H1 (cell line): ENCODE measurements around the gene GPC3. TPM values are rescaled to one million over a fixed set of nuclear protein-coding genes. Genes with fewer than 3 reads are reported as not detected.

Experiments
- CTCF ChIA-PET: fragments of 300-600 bp; sonication (Branson Sonifier 250); formaldehyde crosslinking; loops from one replicate; lab custom pipeline; 2021; ENCODE audit not compliant: partially characterized antibody; lab: Charles Lee
- POLR2A ChIA-PET: fragments of 300-600 bp; sonication (Branson Sonifier 250); formaldehyde crosslinking; loops from one replicate; lab custom pipeline; 2021; ENCODE audit warnings: inconsistent platforms; ENCODE audit not compliant: partially characterized antibody; lab: Charles Lee
- DNase-seq, 2 experiments: peaks; one replicate each; pipeline versions ENCODE4 v3.0.0 to v3.0.0-alpha.2; 2010 to 2022; ENCODE audit warnings: low spot score in 2 of 2, low read depth in 1 of 2, mixed read lengths in 1 of 2
- FAIRE-seq: peaks from 2 replicates; lab custom pipeline; 2011; peaks lifted over from hg19 to GRCh38; lab: Jason Lieb, UNC
- H2AFZ ChIP-seq: 2 replicates; pipeline ENCODE4 v1.8.1; 2012; ENCODE audit warnings: low read length, inconsistent platforms
- H2AK5ac ChIP-seq: 2 replicates; pipeline ENCODE4 v1.6.1; 2013; ENCODE audit warnings: low read depth, low read length
- H2BK120ac ChIP-seq: replicated peaks from 2 replicates; pipeline ENCODE3; 2013; ENCODE audit warnings: low read depth, low read length, inconsistent platforms
- H2BK12ac ChIP-seq: 2 replicates; pipeline ENCODE4 v1.6.1; 2013; ENCODE audit warnings: low read depth, low read length
- H2BK15ac ChIP-seq: 2 replicates; pipeline ENCODE4 v1.6.1; 2013; ENCODE audit warnings: low read length
- H2BK20ac ChIP-seq: 2 replicates; pipeline ENCODE4 v1.6.1; 2013; ENCODE audit warnings: low read length
- H2BK5ac ChIP-seq: 2 replicates; pipeline ENCODE4 v1.6.1; 2013; ENCODE audit warnings: low read depth, low read length
- H3K14ac ChIP-seq: 2 replicates; pipeline ENCODE4 v1.6.1; 2013; ENCODE audit warnings: inconsistent platforms; ENCODE audit not compliant: insufficient read length
- H3K18ac ChIP-seq: 2 replicates; pipeline ENCODE4 v1.6.1; 2013; ENCODE audit warnings: low read length; ENCODE audit errors: extremely low read depth
- H3K23ac ChIP-seq: 2 replicates; pipeline ENCODE4 v1.6.1; 2013; ENCODE audit warnings: inconsistent platforms; ENCODE audit not compliant: insufficient read length
- H3K23me2 ChIP-seq: 2 replicates; pipeline ENCODE4 v1.6.1; 2013; ENCODE audit warnings: low read depth, low read length
- H3K27ac ChIP-seq: 2 replicates; pipeline ENCODE4 v1.6.1; 2011; ENCODE audit warnings: low read depth, low read length, inconsistent platforms
- H3K27me3 ChIP-seq, 4 experiments: replicated peaks in 1 of 4; 1 replicate in 1 of 4; 2 replicates in 3 of 4; pipeline versions ENCODE4 v1.6.1 to v1.8.1; 2011 to 2013; ENCODE audit warnings: low read length in 3 of 4, mild to moderate bottlenecking in 3 of 4, inconsistent platforms in 2 of 4, mixed read lengths in 2 of 4, moderate library complexity in 1 of 4; ENCODE audit not compliant: control insufficient read depth in 3 of 4, insufficient read depth in 3 of 4; ENCODE audit errors: extremely low read depth in 1 of 4
- H3K36me3 ChIP-seq, 4 experiments: 2 replicates each; pipeline versions ENCODE4 v1.6.1 to v1.8.1; 2011 to 2013; ENCODE audit warnings: mild to moderate bottlenecking in 4 of 4, low read length in 3 of 4, moderate library complexity in 2 of 4, control low read depth in 1 of 4, inconsistent platforms in 1 of 4; ENCODE audit not compliant: insufficient read depth in 4 of 4, control insufficient read depth in 2 of 4
- H3K4ac ChIP-seq: replicated peaks from 2 replicates; pipeline ENCODE3; 2013; ENCODE audit warnings: low read length, low read depth, mixed read lengths, inconsistent platforms; ENCODE audit not compliant: insufficient read length
- H3K4me1 ChIP-seq, 4 experiments: replicated peaks in 1 of 4; 1 replicate in 1 of 4; 2 replicates in 3 of 4; pipeline versions ENCODE4 v1.6.1 to v1.8.1; 2011 to 2013; ENCODE audit warnings: low read length in 3 of 4, inconsistent platforms in 2 of 4, mixed read lengths in 1 of 4; ENCODE audit not compliant: insufficient read depth in 4 of 4, control insufficient read depth in 3 of 4
- H3K4me2 ChIP-seq, 2 experiments: 2 replicates each; pipeline versions ENCODE4 v1.6.1 to v1.8.1; 2011 to 2013; ENCODE audit warnings: low read depth in 2 of 2, low read length in 2 of 2, control low read depth in 1 of 2, inconsistent platforms in 1 of 2, mild to moderate bottlenecking in 1 of 2; ENCODE audit not compliant: insufficient read depth in 1 of 2
- H3K4me3 ChIP-seq, 4 experiments: fragments of 200-600, 300-600 bp in 1 of 4; sonication (generic), shearing (Covaris generic), sonication (Bioruptor Twin) in 1 of 4; 2 replicates each; pipeline versions ENCODE4 v1.5.1 to v1.8.1; 2011 to 2016; ENCODE audit warnings: low read length in 4 of 4, low read depth in 3 of 4, control low read depth in 2 of 4, inconsistent platforms in 2 of 4, mild to moderate bottlenecking in 2 of 4, mixed read lengths in 1 of 4, moderate library complexity in 1 of 4; ENCODE audit not compliant: insufficient read depth in 2 of 4; ENCODE audit errors: extremely low read depth in 1 of 4
- H3K56ac ChIP-seq: replicated peaks from 2 replicates; pipeline ENCODE3; 2013; ENCODE audit warnings: low read depth, mild to moderate bottlenecking, mixed read lengths, low read length, inconsistent platforms; ENCODE audit not compliant: insufficient read length
- H3K79me1 ChIP-seq: 2 replicates; pipeline ENCODE4 v1.6.1; 2013; ENCODE audit warnings: low read depth, low read length, control low read depth
- H3K79me2 ChIP-seq, 2 experiments: 2 replicates each; pipeline versions ENCODE4 v1.6.1 to v1.8.1; 2012 to 2013; ENCODE audit warnings: low read length in 2 of 2, mild to moderate bottlenecking in 2 of 2, inconsistent platforms in 1 of 2; ENCODE audit not compliant: insufficient read depth in 2 of 2, control insufficient read depth in 1 of 2
- H3K9ac ChIP-seq, 4 experiments: replicated peaks in 1 of 4; 1 replicate in 1 of 4; 2 replicates in 3 of 4; pipeline versions ENCODE4 v1.6.1 to v1.8.1; 2011 to 2013; ENCODE audit warnings: low read depth in 3 of 4, low read length in 3 of 4, control low read depth in 2 of 4, mild to moderate bottlenecking in 2 of 4, moderate library complexity in 2 of 4, inconsistent platforms in 1 of 4; ENCODE audit errors: extremely low read depth in 1 of 4
- H3K9me3 ChIP-seq, 2 experiments: 2 replicates each; pipeline versions ENCODE4 v1.6.1 to v1.8.1; 2012 to 2013; ENCODE audit warnings: mild to moderate bottlenecking in 2 of 2, moderate library complexity in 2 of 2, control low read depth in 1 of 2, inconsistent platforms in 1 of 2, low read depth in 1 of 2, low read length in 1 of 2, mixed read lengths in 1 of 2; ENCODE audit not compliant: insufficient read depth in 2 of 2
- H4K20me1 ChIP-seq, 2 experiments: replicated peaks in 1 of 2; 2 replicates each; pipeline versions ENCODE3 to v1.8.1; 2011 to 2013; ENCODE audit warnings: inconsistent platforms in 2 of 2, low read length in 2 of 2, mild to moderate bottlenecking in 1 of 2; ENCODE audit not compliant: insufficient read depth in 2 of 2, control insufficient read depth in 1 of 2
- H4K5ac ChIP-seq: 2 replicates; pipeline ENCODE4 v1.6.1; 2013; ENCODE audit warnings: low read length, low read depth, mixed read lengths, inconsistent platforms; ENCODE audit not compliant: insufficient read length
- H4K8ac ChIP-seq: 2 replicates; pipeline ENCODE4 v1.8.0; 2013; ENCODE audit warnings: mild to moderate bottlenecking, moderate library complexity, low read length, inconsistent platforms; ENCODE audit not compliant: insufficient read depth; ENCODE audit errors: extremely low read depth
- H4K91ac ChIP-seq: replicated peaks from 2 replicates; pipeline ENCODE3; 2013; ENCODE audit warnings: low read length, mixed read lengths, inconsistent platforms; ENCODE audit not compliant: insufficient read length
- CBX8 ChIP-seq: fragments of 300-800, 300-1000 bp; sonication (generic); IDR thresholded peaks from 2 replicates; pipeline ENCODE4 v1.7.1; 2016; ENCODE audit warnings: low read depth, low read length, borderline replicate concordance
- CHD2 ChIP-seq: IDR thresholded peaks from 2 replicates; pipeline ENCODE4 v1.6.1; 2012; ENCODE audit warnings: low read length, improper control_type of control experiment
- RBBP5 ChIP-seq: IDR thresholded peaks from 2 replicates; pipeline ENCODE4 v1.7.1; 2012; ENCODE audit warnings: low read depth, mild to moderate bottlenecking, inconsistent platforms, low read length, moderate library complexity, borderline replicate concordance
- RFX5 ChIP-seq: IDR thresholded peaks from 2 replicates; pipeline ENCODE4 v1.6.1; 2011; ENCODE audit warnings: low read depth, low read length, improper control_type of control experiment, borderline replicate concordance
- WGBS, 2 experiments: shearing (Covaris generic) in 1 of 2; methylation state at CpG; one replicate each; pipeline versions ENCODE4 v1.1.6 to v1.1.7; 2013 to 2015; ENCODE audit warnings: low lambda C conversion rate in 2 of 2, mixed read lengths in 2 of 2, inconsistent platforms in 1 of 2, low coverage in 1 of 2, missing lambda C conversion rate in 1 of 2; ENCODE audit not compliant: insufficient replicate concordance in 2 of 2, insufficient coverage in 1 of 2, insufficient read length in 1 of 2; ENCODE audit errors: extremely low coverage in 1 of 2, missing lambda C conversion rate in 1 of 2; 5-methylcytosine and 5-hydroxymethylcytosine counted together
- polyA plus RNA-seq, 7 experiments: library from polyadenylated mRNA; depleted of rRNA in 3 of 7; stranded (reverse) in 5 of 7; unstranded in 2 of 7; fragments of >200 nt in 5 of 7; fragments of 200-250 nt in 2 of 7; gene quantifications; 1 replicate in 5 of 7; 2 replicates in 1 of 7; 4 replicates in 1 of 7; pipeline versions ENCODE4 v1.2.1 to v1.2.3, GENCODE V29; 2011 to 2013; ENCODE audit warnings: missing spikeins in 2 of 7, mixed read lengths in 2 of 7
- total RNA-seq: library from RNA; stranded (reverse); fragmentation: NEBNext Ultra II Directional; extraction: Animal tissue kit (Norgen Biotek cat#: 25700); gene quantifications from 2 replicates; pipeline ENCODE4 v1.2.1, GENCODE V29; 2021
- TF ChIP-seq, protein P1 (sequence below): IDR thresholded peaks from 2 replicates; pipeline ENCODE4 v1.6.1; 2012; ENCODE audit warnings: low read length, inconsistent platforms

GPC3 gene
- total and polyA plus RNA-seq, 2 of the 8 experiments (the other 6 are each of a cell fraction or from before 2014, with no cell fraction given) = 64.8 to 71.9 TPM

DNA sequence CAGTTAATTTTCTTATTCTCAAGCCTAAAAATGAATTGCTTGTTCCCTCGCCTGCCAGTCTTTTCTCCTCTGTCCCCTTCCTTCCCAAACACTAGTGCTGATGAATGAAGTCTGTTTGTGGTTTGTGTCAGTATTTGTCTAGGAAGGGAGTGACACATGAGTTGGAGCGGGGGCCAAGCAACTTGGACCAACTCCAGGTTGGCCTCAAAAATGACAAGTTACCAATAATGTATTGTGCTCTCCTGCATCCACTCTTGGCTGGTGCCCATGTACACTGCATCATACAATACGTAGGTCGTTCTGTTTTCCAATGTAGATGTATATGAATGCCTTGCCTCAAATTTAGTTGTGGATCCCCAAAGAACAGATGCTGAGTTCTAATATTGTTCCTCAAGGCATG, 347.1 kb downstream of the GPC3 start:
- ChIA-PET CTCF (no interaction called here), POLR2A (no interaction called here)
- H4K91ac ChIP-seq = peak overlapping the region; percentile 42
- H3K27ac ChIP-seq = no peak overlapping the region
- H2AFZ ChIP-seq = no peak overlapping the region
- no peak overlapping the region for H3K56ac ChIP-seq
- H3K27me3 ChIP-seq = no peaks in the 10 kb centered on the region
- H2BK20ac ChIP-seq = no peak overlapping the region
- no peak overlapping the region for H3K4ac ChIP-seq
- no peaks in the 10 kb centered on the region for H4K20me1 ChIP-seq
- H2AK5ac ChIP-seq = no peak overlapping the region
- no peak for FAIRE-seq
- no peak overlapping the region for H4K8ac ChIP-seq
- 100% methylated on average over 4 of the region's 4 CpGs; no CpG with 5 or more reads in 1 of the 2 experiments for WGBS, 2 experiments
- no peak for DNase-seq
- no peak overlapping the region for H3K4me2 ChIP-seq
- no peak overlapping the region for H2BK15ac ChIP-seq
- H3K36me3 ChIP-seq = no peaks in the 10 kb centered on the region
- no peaks in the 10 kb centered on the region for H3K79me2 ChIP-seq
- no peak overlapping the region for H2BK5ac ChIP-seq
- H2BK12ac ChIP-seq = peak overlapping the region; percentile 95; the same call in 1 of the 2 replicates
- H3K14ac ChIP-seq = no peak overlapping the region
- no peak overlapping the region for H3K18ac ChIP-seq
- no peak overlapping the region for H3K23ac ChIP-seq
- H4K5ac ChIP-seq = no peak overlapping the region
- no peak overlapping the region for H3K9ac ChIP-seq
- H3K4me3 ChIP-seq = no peak overlapping the region
- no peaks in the 10 kb centered on the region for H3K9me3 ChIP-seq
- H3K4me1 ChIP-seq = peaks cover 0 to 6% (median 1%) of the 10 kb centered on the region in 4 experiments; a peak in 4 of 7 replicates
- no peaks in the 10 kb centered on the region for H3K23me2 ChIP-seq
- no peak overlapping the region for H2BK120ac ChIP-seq
- H3K79me1 ChIP-seq = no peaks in the 10 kb centered on the region
- no peak for TF ChIP-seq CBX8
- TF ChIP-seq RBBP5 = no peak
- TF ChIP-seq RFX5 = no peak
- no peak for TF ChIP-seq CHD2
- TF ChIP-seq, protein P1, sequence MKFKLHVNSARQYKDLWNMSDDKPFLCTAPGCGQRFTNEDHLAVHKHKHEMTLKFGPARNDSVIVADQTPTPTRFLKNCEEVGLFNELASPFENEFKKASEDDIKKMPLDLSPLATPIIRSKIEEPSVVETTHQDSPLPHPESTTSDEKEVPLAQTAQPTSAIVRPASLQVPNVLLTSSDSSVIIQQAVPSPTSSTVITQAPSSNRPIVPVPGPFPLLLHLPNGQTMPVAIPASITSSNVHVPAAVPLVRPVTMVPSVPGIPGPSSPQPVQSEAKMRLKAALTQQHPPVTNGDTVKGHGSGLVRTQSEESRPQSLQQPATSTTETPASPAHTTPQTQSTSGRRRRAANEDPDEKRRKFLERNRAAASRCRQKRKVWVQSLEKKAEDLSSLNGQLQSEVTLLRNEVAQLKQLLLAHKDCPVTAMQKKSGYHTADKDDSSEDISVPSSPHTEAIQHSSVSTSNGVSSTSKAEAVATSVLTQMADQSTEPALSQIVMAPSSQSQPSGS = no peak
